ENCODE measurements around the gene ANO2. TPM values are rescaled to one million over a fixed set of nuclear protein-coding genes. Genes with fewer than 3 reads are reported as not detected.

Gene ANO2
- total RNA-seq, 1 experiment from 2014 or later = 0.68 TPM

DNA sequence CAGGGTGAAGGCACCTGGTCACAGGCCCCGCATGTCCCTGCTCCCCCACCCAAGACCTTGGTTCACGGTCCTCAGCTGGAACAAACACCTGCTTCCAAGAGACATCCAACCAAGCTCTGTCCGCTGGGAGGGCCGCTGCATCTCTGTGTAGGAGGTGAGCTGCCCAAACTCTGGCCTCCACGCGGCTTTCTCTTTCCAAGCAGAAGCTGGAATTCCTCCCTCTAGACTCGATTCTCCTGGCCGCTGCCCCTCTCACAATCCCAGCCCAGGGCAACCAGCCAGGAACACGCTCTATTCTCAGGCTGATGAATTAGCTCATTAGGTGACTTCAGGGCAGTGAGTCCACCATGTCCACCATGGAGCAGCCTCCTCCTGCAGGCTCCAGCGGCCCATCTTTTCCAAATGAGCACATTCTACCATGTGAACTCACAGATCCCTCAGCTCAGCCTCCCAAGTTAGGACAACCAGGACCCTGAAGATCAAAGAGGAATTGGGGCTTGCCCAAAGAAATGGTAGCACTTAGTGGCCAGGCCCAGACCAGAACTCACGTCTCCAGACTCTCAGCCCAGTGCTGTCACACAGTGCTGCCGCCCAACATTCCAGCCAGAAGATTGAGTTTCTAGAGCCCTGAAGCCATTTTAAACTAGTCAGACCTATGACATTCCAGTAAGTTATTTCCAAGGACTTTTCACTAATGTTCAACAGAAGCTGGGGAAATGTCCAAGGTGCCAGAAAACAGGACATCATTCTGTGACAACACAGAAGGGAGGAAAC, 146.6 kb downstream of the ANO2 start:
- CTCF ChIA-PET = interaction anchor here (1.1 kb wide), 1 partner anchor 370 kb away, joined by 4 read pairs; no protein-coding TSS in a partner anchor
- POLR2A ChIA-PET = interaction anchor here (0.6 kb wide), 1 partner anchor 1038 kb away, joined by 3 read pairs; no protein-coding TSS in a partner anchor
- H3K4me3 ChIP-seq (ENCODE audit: low read depth, low read length) = no peak overlapping the region
- Mint-ChIP-seq H3K4me1 (ENCODE audit: low read depth, unreplicated experiment) (no peaks in the 10 kb centered on the region), H3K36me3 (ENCODE audit: insufficient read depth, unreplicated experiment) (no peaks in the 10 kb centered on the region), H3K27ac (ENCODE audit: unreplicated experiment) (no peak overlapping the region), H3K27me3 (ENCODE audit: insufficient read depth, unreplicated experiment) (peaks cover 13% of the 10 kb centered on the region), H3K4me3 (ENCODE audit: unreplicated experiment) (no peak overlapping the region), H3K9me3 (ENCODE audit: unreplicated experiment) (no peaks in the 10 kb centered on the region)
- no peaks in the 10 kb centered on the region for H3K9me3 ChIP-seq
- TF ChIP-seq, protein P1, sequence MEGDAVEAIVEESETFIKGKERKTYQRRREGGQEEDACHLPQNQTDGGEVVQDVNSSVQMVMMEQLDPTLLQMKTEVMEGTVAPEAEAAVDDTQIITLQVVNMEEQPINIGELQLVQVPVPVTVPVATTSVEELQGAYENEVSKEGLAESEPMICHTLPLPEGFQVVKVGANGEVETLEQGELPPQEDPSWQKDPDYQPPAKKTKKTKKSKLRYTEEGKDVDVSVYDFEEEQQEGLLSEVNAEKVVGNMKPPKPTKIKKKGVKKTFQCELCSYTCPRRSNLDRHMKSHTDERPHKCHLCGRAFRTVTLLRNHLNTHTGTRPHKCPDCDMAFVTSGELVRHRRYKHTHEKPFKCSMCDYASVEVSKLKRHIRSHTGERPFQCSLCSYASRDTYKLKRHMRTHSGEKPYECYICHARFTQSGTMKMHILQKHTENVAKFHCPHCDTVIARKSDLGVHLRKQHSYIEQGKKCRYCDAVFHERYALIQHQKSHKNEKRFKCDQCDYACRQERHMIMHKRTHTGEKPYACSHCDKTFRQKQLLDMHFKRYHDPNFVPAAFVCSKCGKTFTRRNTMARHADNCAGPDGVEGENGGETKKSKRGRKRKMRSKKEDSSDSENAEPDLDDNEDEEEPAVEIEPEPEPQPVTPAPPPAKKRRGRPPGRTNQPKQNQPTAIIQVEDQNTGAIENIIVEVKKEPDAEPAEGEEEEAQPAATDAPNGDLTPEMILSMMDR (IDR thresholded peaks at IDR 0.05; ENCODE audit: insufficient read depth in 1 of 2, low read depth in 1 of 2, low read length in 1 of 2, severe bottlenecking in 1 of 2, unreplicated experiment in 1 of 2) = no peak
- H3K27me3 ChIP-seq (replicated peaks; ENCODE audit: control insufficient read depth, insufficient read depth, low read length) = no peaks in the 10 kb centered on the region
- no peaks in the 10 kb centered on the region for H3K36me3 ChIP-seq (ENCODE audit: control insufficient read depth, insufficient read depth, low read length)
- no peak for DNase-seq
- no TSS peak for BruUV-seq (replicated peaks)
- H3K4me1 ChIP-seq = no peaks in the 10 kb centered on the region
- intact Hi-C loops (cut with micrococcal nuclease; ENCODE audit: unreplicated experiment) = loop anchor here (5.0 kb wide), 1 partner anchor 151 kb away; no protein-coding TSS in a partner anchor

DNA sequence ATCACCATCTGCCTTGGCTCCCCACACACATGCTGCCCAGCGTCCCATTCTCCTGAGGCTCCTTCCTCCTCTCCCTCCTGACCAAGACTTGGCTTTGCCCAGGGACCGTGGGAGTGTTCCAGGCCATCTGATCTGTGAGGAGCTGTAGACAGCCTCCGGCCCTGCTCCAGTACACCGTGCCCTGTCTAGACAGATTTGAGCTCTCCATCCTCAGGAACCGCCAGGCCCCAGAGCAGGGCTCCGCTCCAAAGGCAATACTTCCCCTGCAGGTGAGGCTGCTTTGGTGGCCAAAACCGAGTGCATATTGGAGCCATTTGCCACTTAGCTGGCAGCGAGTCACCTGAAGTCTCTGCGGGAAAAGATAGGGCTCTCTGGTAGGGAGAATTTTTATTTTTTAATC, 147.4 kb downstream of the ANO2 start:
- ChIA-PET CTCF (interaction anchor here (1.1 kb wide), 1 partner anchor 369 kb away, joined by 4 read pairs; no protein-coding TSS in a partner anchor), POLR2A (no interaction called here)
- Mint-ChIP-seq H3K27ac (ENCODE audit: unreplicated experiment) (no peak overlapping the region), H3K4me3 (ENCODE audit: unreplicated experiment) (no peak overlapping the region), H3K27me3 (ENCODE audit: insufficient read depth, unreplicated experiment) (peaks cover 13% of the 10 kb centered on the region), H3K36me3 (ENCODE audit: insufficient read depth, unreplicated experiment) (no peaks in the 10 kb centered on the region), H3K4me1 (ENCODE audit: low read depth, unreplicated experiment) (no peaks in the 10 kb centered on the region), H3K9me3 (ENCODE audit: unreplicated experiment) (no peaks in the 10 kb centered on the region)
- no peak for DNase-seq
- no peaks in the 10 kb centered on the region for H3K9me3 ChIP-seq
- H3K36me3 ChIP-seq (ENCODE audit: control insufficient read depth, insufficient read depth, low read length) = no peaks in the 10 kb centered on the region
- intact Hi-C loops (cut with micrococcal nuclease; ENCODE audit: unreplicated experiment) = loop anchor here (2.0 to 5.0 kb wide), 3 partner anchors 53 to 369 kb away; no protein-coding TSS in a partner anchor
- TF ChIP-seq, protein P1 (IDR thresholded peaks at IDR 0.05; ENCODE audit: insufficient read depth in 1 of 2, low read depth in 1 of 2, low read length in 1 of 2, severe bottlenecking in 1 of 2, unreplicated experiment in 1 of 2) = no peak
- H3K4me1 ChIP-seq = no peaks in the 10 kb centered on the region
- BruUV-seq (replicated peaks) = no TSS peak
- no peak overlapping the region for H3K4me3 ChIP-seq (ENCODE audit: low read depth, low read length)
- no peaks in the 10 kb centered on the region for H3K27me3 ChIP-seq (replicated peaks; ENCODE audit: control insufficient read depth, insufficient read depth, low read length)

DNA sequence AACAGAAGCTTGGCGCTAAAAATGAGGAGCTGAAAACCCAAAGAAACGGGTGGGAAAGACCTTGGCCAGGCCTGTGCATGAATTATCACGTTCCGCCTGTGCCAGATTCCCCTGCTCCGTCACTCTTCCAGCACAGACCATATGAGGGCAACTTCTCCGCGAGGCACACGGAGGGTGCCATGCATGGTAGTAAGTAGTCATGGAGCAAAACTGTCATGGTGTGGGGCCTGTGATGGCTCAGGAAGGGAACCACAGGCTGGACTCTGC, 148.2 kb downstream of the ANO2 start:
- POLR2A ChIA-PET = no interaction called here

More for the DNA sequence above, 148.2 kb downstream of the ANO2 start:
- intact Hi-C loops (cut with micrococcal nuclease; ENCODE audit: unreplicated experiment) = loop anchor here (1.0 to 5.0 kb wide), 5 partner anchors 52 to 626 kb away; no protein-coding TSS in a partner anchor
- no peaks in the 10 kb centered on the region for H3K36me3 ChIP-seq (ENCODE audit: control insufficient read depth, insufficient read depth, low read length)
- no peak overlapping the region for H3K27ac Mint-ChIP-seq (ENCODE audit: unreplicated experiment)
- H3K36me3 Mint-ChIP-seq (ENCODE audit: insufficient read depth, unreplicated experiment) = no peaks in the 10 kb centered on the region
- no peaks in the 10 kb centered on the region for H3K4me1 Mint-ChIP-seq (ENCODE audit: low read depth, unreplicated experiment)
- no peak overlapping the region for H3K4me3 ChIP-seq (ENCODE audit: low read depth, low read length)
- no peaks in the 10 kb centered on the region for H3K27me3 ChIP-seq (replicated peaks; ENCODE audit: control insufficient read depth, insufficient read depth, low read length)
- H3K9me3 Mint-ChIP-seq (ENCODE audit: unreplicated experiment) = no peaks in the 10 kb centered on the region
- CTCF ChIA-PET = interaction anchor here (0.6 kb wide), 1 partner anchor 399 kb away, joined by 3 read pairs; no protein-coding TSS in a partner anchor
- H3K4me1 ChIP-seq = no peaks in the 10 kb centered on the region
- peaks cover 13% of the 10 kb centered on the region for H3K27me3 Mint-ChIP-seq (ENCODE audit: insufficient read depth, unreplicated experiment)
- no peaks in the 10 kb centered on the region for H3K9me3 ChIP-seq
- no TSS peak for BruUV-seq (replicated peaks)
- TF ChIP-seq, protein P1 (IDR thresholded peaks at IDR 0.05; ENCODE audit: insufficient read depth in 1 of 2, low read depth in 1 of 2, low read length in 1 of 2, severe bottlenecking in 1 of 2, unreplicated experiment in 1 of 2) = no peak
- H3K4me3 Mint-ChIP-seq (ENCODE audit: unreplicated experiment) = no peak overlapping the region
- DNase-seq = no peak
